BE2C (cell line): ENCODE data around the gene SLX4IP.

ENCODE experiments used
- DNase-seq: peaks from one replicate; pipeline ENCODE4 v3.0.0-alpha.2; 2020
- H3K27me3 ChIP-seq: fragments of 250-450 bp; sonication (Bioruptor Pico); 2 replicates; pipeline ENCODE4 v1.5.1; 2020; ENCODE audit warnings: mild to moderate bottlenecking
- H3K36me3 ChIP-seq: fragments of 250-450 bp; sonication (Bioruptor Pico); 2 replicates; pipeline ENCODE4 v1.5.1; 2020; ENCODE audit warnings: mild to moderate bottlenecking
- H3K4me1 ChIP-seq: fragments of 250-450 bp; sonication (Bioruptor Pico); 2 replicates; pipeline ENCODE4 v1.5.1; 2020
- H3K4me3 ChIP-seq: 2 replicates; pipeline ENCODE4 v1.5.1; 2011; ENCODE audit warnings: low read depth, low read length
- H3K9me3 ChIP-seq: fragments of 250-450 bp; sonication (Bioruptor Pico); 2 replicates; pipeline ENCODE4 v1.5.1; 2020
- CTCF ChIP-seq: IDR thresholded peaks from 2 replicates; pipeline ENCODE4 v1.5.1; 2012; ENCODE audit warnings: mild to moderate bottlenecking, low read depth, low read length

Gene SLX4IP

GRCh38 chr20:10562899-10563298 is 127.8 kb downstream of the SLX4IP start:
- no peak for TF ChIP-seq CTCF
- H3K4me3 ChIP-seq: no peak overlapping the region
- H3K36me3 ChIP-seq: peaks cover 2% of the 10 kb centered on the region; the same call in 1 of the 2 replicates
- DNase-seq: no peak
- H3K4me1 ChIP-seq: no peaks in the 10 kb centered on the region
- H3K27me3 ChIP-seq: no peaks in the 10 kb centered on the region
- H3K9me3 ChIP-seq: no peaks in the 10 kb centered on the region

GRCh38 chr20:10563935-10564492 is 128.9 kb downstream of the SLX4IP start:
- Histone ChIP-seq H3K4me1 (no peaks in the 10 kb centered on the region), H3K9me3 (no peaks in the 10 kb centered on the region), H3K36me3 (peaks cover 2% of the 10 kb centered on the region; the same call in 1 of the 2 replicates), H3K27me3 (no peaks in the 10 kb centered on the region), H3K4me3 (no peak overlapping the region)
- no peak for TF ChIP-seq CTCF
- DNase-seq: no peak

GRCh38 chr20:10565191-10565921 is 130.3 kb downstream of the SLX4IP start:
- Histone ChIP-seq H3K9me3 (no peaks in the 10 kb centered on the region), H3K27me3 (no peaks in the 10 kb centered on the region), H3K4me3 (no peak overlapping the region), H3K4me1 (peaks cover 5% of the 10 kb centered on the region; the same call in 1 of the 2 replicates), H3K36me3 (peaks cover 2% of the 10 kb centered on the region; the same call in 1 of the 2 replicates)
- DNase-seq: no peak
- TF ChIP-seq CTCF: no peak

GRCh38 chr20:10565922-10566897 is 131.1 kb downstream of the SLX4IP start:
- Histone ChIP-seq H3K27me3 (no peaks in the 10 kb centered on the region), H3K4me3 (no peak overlapping the region), H3K9me3 (no peaks in the 10 kb centered on the region), H3K4me1 (peaks cover 5% of the 10 kb centered on the region; the same call in 1 of the 2 replicates), H3K36me3 (peaks cover 2% of the 10 kb centered on the region; the same call in 1 of the 2 replicates)
- no peak for DNase-seq
- TF ChIP-seq CTCF: no peak

- Histone ChIP-seq H3K36me3 (no peaks in the 10 kb centered on the region), H3K9me3 (no peaks in the 10 kb centered on the region)
- TF ChIP-seq CTCF: no peak
Observed at GRCh38 chr20:10568032-10568431, 132.9 kb downstream of the SLX4IP start.

More at GRCh38 chr20:10568032-10568431, 132.9 kb downstream of the SLX4IP start:
- Histone ChIP-seq H3K4me3 (no peak overlapping the region), H3K27me3 (no peaks in the 10 kb centered on the region), H3K4me1 (peaks cover 5% of the 10 kb centered on the region; the same call in 1 of the 2 replicates)
- no peak for DNase-seq
